Nephron progenitor cell (in vitro differentiated cells): ENCODE data around the gene PRG2.

Experiments used
- DNase-seq: peaks from one replicate; pipeline ENCODE4 v3.0.0; 2021
- H3K27ac Mint-ChIP-seq: 2 replicates; pipeline ENCODE4 v1.8.0; 2021; ENCODE audit warnings: mild to moderate bottlenecking, moderate library complexity, mixed read lengths
- H3K27me3 Mint-ChIP-seq: 2 replicates; pipeline ENCODE4 v1.8.0; 2021; ENCODE audit warnings: mild to moderate bottlenecking, low read depth, mixed read lengths; ENCODE audit not compliant: poor library complexity
- H3K36me3 Mint-ChIP-seq: 2 replicates; pipeline ENCODE4 v1.8.0; 2021; ENCODE audit warnings: low read depth, mixed read lengths
- H3K4me1 Mint-ChIP-seq: 2 replicates; pipeline ENCODE4 v1.8.0; 2021; ENCODE audit warnings: mixed read lengths
- H3K4me3 Mint-ChIP-seq: 2 replicates; pipeline ENCODE4 v1.8.0; 2021; ENCODE audit warnings: mild to moderate bottlenecking, moderate library complexity, mixed read lengths
- H3K9me3 Mint-ChIP-seq: 2 replicates; pipeline ENCODE4 v1.8.0; 2021; ENCODE audit warnings: mild to moderate bottlenecking, moderate library complexity, mixed read lengths
- CTCF ChIP-seq: fragments of 200-600 bp; sonication (generic); IDR thresholded peaks from 2 replicates; pipeline ENCODE4 v1.5.0; 2021; ENCODE audit warnings: antibody characterized with exemption

The PRG2 gene

GRCh38 chr11:57353852-57354251 lies 36.6 kb downstream of the PRG2 start:
- Mint-ChIP-seq H3K9me3 (peaks cover 21% of the 10 kb centered on the region), H3K4me1 (peaks cover 70% of the 10 kb centered on the region), H3K4me3 (peak overlapping the region; percentile 48), H3K27me3 (peaks cover 7% of the 10 kb centered on the region), H3K27ac (peak overlapping the region; percentile 30), H3K36me3 (peaks cover 8% of the 10 kb centered on the region)
- DNase-seq = no peak
- TF ChIP-seq CTCF = no peak

GRCh38 chr11:57353446-57353845 lies 37.0 kb downstream of the PRG2 start:
- Mint-ChIP-seq H3K27ac (peak overlapping the region; percentile 30), H3K27me3 (peaks cover 7% of the 10 kb centered on the region), H3K4me3 (peak overlapping the region; percentile 48), H3K36me3 (peaks cover 8% of the 10 kb centered on the region), H3K9me3 (peaks cover 21% of the 10 kb centered on the region), H3K4me1 (peaks cover 70% of the 10 kb centered on the region)
- no peak for TF ChIP-seq CTCF
- no peak for DNase-seq

- H3K27ac Mint-ChIP-seq = peak overlapping the region; percentile 30
- DNase-seq = no peak
- no peak for TF ChIP-seq CTCF
- H3K9me3 Mint-ChIP-seq = peaks cover 21% of the 10 kb centered on the region
- peak overlapping the region; percentile 48 for H3K4me3 Mint-ChIP-seq
- H3K4me1 Mint-ChIP-seq = peaks cover 72% of the 10 kb centered on the region
- peaks cover 7% of the 10 kb centered on the region for H3K27me3 Mint-ChIP-seq
- peaks cover 8% of the 10 kb centered on the region for H3K36me3 Mint-ChIP-seq
Observed at GRCh38 chr11:57353036-57353435, 37.4 kb downstream of the PRG2 start.

GRCh38 chr11:57349491-57350274 lies 40.8 kb downstream of the PRG2 start:
- peak; percentile 83 for TF ChIP-seq CTCF
- peaks cover 7% of the 10 kb centered on the region for H3K27me3 Mint-ChIP-seq
- H3K9me3 Mint-ChIP-seq = peaks cover 21% of the 10 kb centered on the region
- H3K4me3 Mint-ChIP-seq = peak overlapping the region; percentile 44
- H3K27ac Mint-ChIP-seq = no peak overlapping the region
- peaks cover 83% of the 10 kb centered on the region for H3K4me1 Mint-ChIP-seq
- DNase-seq = peak; percentile 92
- H3K36me3 Mint-ChIP-seq = peaks cover 8% of the 10 kb centered on the region

- DNase-seq = no peak
- no peak for TF ChIP-seq CTCF
- Mint-ChIP-seq H3K9me3 (peaks cover 21% of the 10 kb centered on the region), H3K4me1 (peaks cover 81% of the 10 kb centered on the region), H3K27ac (peak overlapping the region; percentile 25), H3K4me3 (no peak overlapping the region), H3K36me3 (peaks cover 8% of the 10 kb centered on the region), H3K27me3 (peaks cover 4% of the 10 kb centered on the region)
Observed at GRCh38 chr11:57348636-57349313, 41.7 kb downstream of the PRG2 start.
